ENCODE results near the gene RAB34.

Gene RAB34

GRCh38 chr17:28717578-28718332, at the start of gene RAB34:
RAB34 (minus strand) TSS chr17:28717868; CDS start chr17:28717266, 602 bp downstream.
- peak; percentile 18 to 24 for DNase-seq

GRCh38 chr17:28765038-28765437, 47.4 kb upstream of the RAB34 start:
- DNase-seq = no peak

GRCh38 chr17:28763804-28764266, 46.2 kb upstream of the RAB34 start:
- peak; percentile 31 to 93 for DNase-seq

GRCh38 chr17:28763137-28763799, 45.6 kb upstream of the RAB34 start:
- DNase-seq = peak in 1 of 2 donors; percentile 4

GRCh38 chr17:28760601-28761562, 43.2 kb upstream of the RAB34 start:
- peak; percentile 52 to 70 for DNase-seq

- no peak for DNase-seq
Observed at GRCh38 chr17:28759256-28759865, 41.7 kb upstream of the RAB34 start.

- DNase-seq = no peak
Observed at GRCh38 chr17:28758411-28759121, 40.9 kb upstream of the RAB34 start.

- DNase-seq = no peak
Observed at GRCh38 chr17:28756049-28756804, 38.6 kb upstream of the RAB34 start.

GRCh38 chr17:28755486-28755885, 37.8 kb upstream of the RAB34 start:
- DNase-seq = no peak

GRCh38 chr17:28751600-28752366, 34.1 kb upstream of the RAB34 start:
- DNase-seq = no peak

GRCh38 chr17:28750178-28751047, 32.7 kb upstream of the RAB34 start:
- peak; percentile 75 to 97 for DNase-seq

- no peak for DNase-seq
Observed at GRCh38 chr17:28749516-28750177, 32.0 kb upstream of the RAB34 start.

- DNase-seq = no peak
Observed at GRCh38 chr17:28748852-28749515, 31.3 kb upstream of the RAB34 start.

GRCh38 chr17:28747801-28748750, 30.4 kb upstream of the RAB34 start:
- no peak for DNase-seq

- DNase-seq = no peak
Observed at GRCh38 chr17:28747051-28747691, 29.5 kb upstream of the RAB34 start.

GRCh38 chr17:28746611-28747050, 29.0 kb upstream of the RAB34 start:
- no peak for DNase-seq

All from inflammatory macrophage treated with lipopolysaccharide for 1 hour (primary cell).